Measurements from ENCODE around the gene SLA2.

- TF ChIP-seq REST (IDR thresholded peaks at IDR 0.05; ENCODE audit: borderline replicate concordance) (no peak), POLR2AphosphoS5 (IDR thresholded peaks at IDR 0.05) (no peak), MXI1 (conservative IDR thresholded peaks at IDR 0.05; ENCODE audit: poor library complexity, severe bottlenecking) (no peak), EZH2 (IDR thresholded peaks at IDR 0.05; ENCODE audit: borderline replicate concordance, insufficient read depth, low read length, poor library complexity, severe bottlenecking) (no peak), RAD21 (conservative IDR thresholded peaks at IDR 0.05) (no peak)
- TF ChIP-seq, protein P1, sequence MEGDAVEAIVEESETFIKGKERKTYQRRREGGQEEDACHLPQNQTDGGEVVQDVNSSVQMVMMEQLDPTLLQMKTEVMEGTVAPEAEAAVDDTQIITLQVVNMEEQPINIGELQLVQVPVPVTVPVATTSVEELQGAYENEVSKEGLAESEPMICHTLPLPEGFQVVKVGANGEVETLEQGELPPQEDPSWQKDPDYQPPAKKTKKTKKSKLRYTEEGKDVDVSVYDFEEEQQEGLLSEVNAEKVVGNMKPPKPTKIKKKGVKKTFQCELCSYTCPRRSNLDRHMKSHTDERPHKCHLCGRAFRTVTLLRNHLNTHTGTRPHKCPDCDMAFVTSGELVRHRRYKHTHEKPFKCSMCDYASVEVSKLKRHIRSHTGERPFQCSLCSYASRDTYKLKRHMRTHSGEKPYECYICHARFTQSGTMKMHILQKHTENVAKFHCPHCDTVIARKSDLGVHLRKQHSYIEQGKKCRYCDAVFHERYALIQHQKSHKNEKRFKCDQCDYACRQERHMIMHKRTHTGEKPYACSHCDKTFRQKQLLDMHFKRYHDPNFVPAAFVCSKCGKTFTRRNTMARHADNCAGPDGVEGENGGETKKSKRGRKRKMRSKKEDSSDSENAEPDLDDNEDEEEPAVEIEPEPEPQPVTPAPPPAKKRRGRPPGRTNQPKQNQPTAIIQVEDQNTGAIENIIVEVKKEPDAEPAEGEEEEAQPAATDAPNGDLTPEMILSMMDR (IDR thresholded peaks at IDR 0.05; ENCODE audit: poor library complexity, severe bottlenecking): no peak
These were observed 38.8 kb upstream of the SLA2 start for GRCh38 chr20:36684747-36685146.

Measured in neural cell (in vitro differentiated cells).